Lower lobe of right lung (tissue), 2 donors: ENCODE data around the gene GPSM3. TPM values are rescaled to one million over a fixed set of nuclear protein-coding genes. Genes with fewer than 3 reads are reported as not detected.

ENCODE experiments used
- ATAC-seq, 2 donors: fragments of 200-7000 bp; cut with Tn5 transposase; one replicate each; pipeline ENCODE4 v1.9.1; 2020 to 2022; ENCODE audit warnings: mild to moderate bottlenecking in 2 of 2, moderate library complexity in 2 of 2
- DNase-seq: peaks from one replicate; pipeline ENCODE4 v3.0.0-alpha.2; 2020
- H3K27ac ChIP-seq: fragments of 200-600 bp; one replicate; pipeline ENCODE4 v1.8.0; 2022
- H3K27me3 ChIP-seq: fragments of 200-600 bp; one replicate; pipeline ENCODE4 v1.8.0; 2022; ENCODE audit warnings: low read depth
- H3K36me3 ChIP-seq: fragments of 200-600 bp; one replicate; pipeline ENCODE4 v1.8.0; 2022; ENCODE audit warnings: mild to moderate bottlenecking
- H3K4me1 ChIP-seq: fragments of 200-600 bp; one replicate; pipeline ENCODE4 v1.8.0; 2022
- H3K4me3 ChIP-seq: fragments of 200-600 bp; one replicate; pipeline ENCODE4 v1.8.0; 2022; ENCODE audit warnings: mild to moderate bottlenecking
- H3K9me3 ChIP-seq: fragments of 200-600 bp; one replicate; pipeline ENCODE4 v1.8.0; 2022
- CTCF ChIP-seq: fragments of 200-600 bp; IDR thresholded peaks from one replicate; pipeline ENCODE4 v1.8.0; 2022; ENCODE audit warnings: antibody characterized with exemption, mild to moderate bottlenecking
- intact Hi-C: fragments of 100-400 bp; cut with DNase I; formaldehyde crosslinking; loops from one replicate; pipeline ENCODE4 v1.11.0; 2022
- total RNA-seq: library from RNA; stranded (reverse); fragmentation: NEBNext Ultra II Directional; extraction: Animal tissue kit (Norgen Biotek cat#: 25700); gene quantifications from one replicate; pipeline ENCODE4 v1.2.1, GENCODE V29; 2021
- donor health status: DM: no; HTN: yes; CAD: no; lungs with severe emphysema.

Gene GPSM3
- total RNA-seq, 1 donor from 2014 or later = 76.2 TPM

DNA sequence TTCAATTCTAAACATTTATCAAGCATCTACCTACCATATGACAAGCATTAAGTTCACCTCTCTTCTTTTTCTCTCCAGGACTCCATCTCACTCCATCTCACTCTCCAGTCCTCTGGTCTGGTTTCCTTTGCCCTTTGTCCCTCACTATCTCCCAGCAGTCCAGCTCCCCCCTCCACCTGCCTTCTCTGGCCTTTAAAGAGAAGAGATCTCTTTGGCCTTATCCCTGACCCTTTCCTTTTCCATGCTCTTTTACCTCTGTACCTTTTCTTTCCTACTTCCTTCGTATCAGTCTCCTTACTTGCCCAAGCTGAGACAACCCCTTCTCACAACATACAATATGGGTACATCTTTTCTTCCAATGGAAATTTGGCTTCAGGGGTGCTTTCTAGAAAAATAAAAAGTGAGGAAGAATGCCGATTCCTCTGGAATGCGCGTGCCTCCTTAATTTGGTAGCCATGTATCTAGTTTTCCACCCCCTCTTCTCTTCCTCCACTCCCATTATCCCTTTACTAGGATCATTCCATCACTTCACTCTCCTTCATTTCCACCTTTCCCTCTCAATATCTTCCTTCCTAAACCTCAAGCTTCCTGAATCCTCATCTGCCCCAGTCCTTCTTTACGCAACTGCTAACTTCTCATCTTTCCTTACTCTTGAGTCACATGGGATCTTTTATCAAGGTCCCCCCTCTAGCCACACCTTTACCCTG, 15.8 kb downstream of the GPSM3 start:
- no peaks in the 10 kb centered on the region for H3K27me3 ChIP-seq
- TF ChIP-seq CTCF = no peak
- DNase-seq (no peak), ATAC-seq (peak in 1 of 2 donors; percentile 0)
- peaks cover 45% of the 10 kb centered on the region for H3K4me1 ChIP-seq
- no peaks in the 10 kb centered on the region for H3K9me3 ChIP-seq
- H3K27ac ChIP-seq = peak overlapping the region; percentile 94
- peaks cover 22% of the 10 kb centered on the region for H3K36me3 ChIP-seq
- H3K4me3 ChIP-seq = peak overlapping the region; percentile 76
- intact Hi-C loops = no loop called here

DNA sequence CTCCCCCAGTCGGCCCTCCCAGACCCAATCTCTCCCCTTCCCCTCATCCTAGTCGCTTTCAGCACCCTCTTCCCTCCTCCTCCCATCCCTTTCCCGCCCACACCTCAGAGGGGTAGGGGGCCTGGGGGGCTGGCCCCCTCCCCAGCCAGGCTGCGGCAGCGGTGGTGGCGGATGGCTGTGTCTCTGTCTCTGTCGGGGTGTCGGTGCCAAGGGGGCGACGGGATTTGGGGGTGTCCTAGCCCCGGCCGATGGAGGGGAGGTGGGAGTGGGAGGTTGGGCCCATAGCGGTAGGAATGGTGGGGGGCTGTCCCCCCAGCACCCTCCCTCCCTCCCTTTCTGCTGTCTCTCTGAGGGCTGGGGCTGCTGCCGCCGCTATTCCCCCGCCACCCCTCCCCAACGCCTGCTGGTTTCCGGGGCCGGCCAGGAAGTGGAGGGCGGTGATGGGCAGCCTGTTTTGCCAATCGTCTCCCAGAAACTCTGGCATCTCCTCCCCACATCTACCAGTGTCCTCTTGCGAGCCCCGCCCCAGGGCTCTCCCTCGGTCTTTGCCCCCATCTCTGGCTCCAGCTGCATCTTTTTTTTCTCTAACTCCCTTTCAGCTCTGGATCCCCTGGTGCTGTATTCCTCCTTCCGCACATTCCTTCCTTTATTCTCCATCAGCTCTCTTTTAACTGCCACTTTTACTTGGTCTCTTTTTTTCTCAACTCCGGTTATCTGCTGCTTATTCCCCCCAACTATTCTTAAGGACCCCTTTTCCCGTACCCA, 16.6 kb downstream of the GPSM3 start, which contains the start of gene AGPAT1:
AGPAT1 (minus strand) TSS at position 374 of the 765 bp plus-strand sequence. CDS start 4,588 bp downstream, outside the sequence.
- peak; percentile 78 to 82 for ATAC-seq
- Histone ChIP-seq H3K4me3 (peak within 1 kb of the TSS; percentile 76), H3K36me3 (peaks cover 17% of the 10 kb centered on the region), H3K4me1 (peaks cover 45% of the 10 kb centered on the region), H3K9me3 (no peaks in the 10 kb centered on the region), H3K27ac (peak within 1 kb of the TSS; percentile 94), H3K27me3 (no peaks in the 10 kb centered on the region)
- intact Hi-C loops = no loop called here
- TF ChIP-seq CTCF = no peak
- DNase-seq = peak; percentile 96

DNA sequence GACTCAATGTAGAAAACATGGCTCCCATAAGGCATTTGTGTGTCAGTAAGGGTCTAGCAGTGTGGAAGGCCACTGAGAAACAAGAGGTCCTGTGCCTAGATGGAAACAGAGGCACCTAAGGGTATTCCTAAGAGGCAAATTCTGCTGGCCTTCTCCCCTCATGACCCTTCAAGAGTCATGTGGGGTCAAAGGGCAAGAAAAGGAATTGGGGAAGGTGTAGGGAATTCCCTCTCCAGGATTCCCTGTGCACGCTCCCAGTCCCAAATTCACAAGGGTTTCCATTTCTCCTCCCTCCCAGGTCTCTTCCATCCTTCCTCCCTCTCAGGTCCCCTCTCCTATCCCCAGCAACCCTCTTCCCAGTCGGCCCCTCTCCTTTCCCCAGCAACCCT, 17.1 kb downstream of the GPSM3 start:
- peaks cover 45% of the 10 kb centered on the region for H3K4me1 ChIP-seq
- peak overlapping the region; percentile 94 for H3K27ac ChIP-seq

GRCh38 chr6:32174416-32174815, 18.0 kb downstream of the GPSM3 start:
- Histone ChIP-seq H3K36me3 (peaks cover 17% of the 10 kb centered on the region), H3K4me1 (peaks cover 37% of the 10 kb centered on the region), H3K9me3 (no peaks in the 10 kb centered on the region), H3K4me3 (no peak overlapping the region), H3K27me3 (no peaks in the 10 kb centered on the region), H3K27ac (no peak overlapping the region)
- DNase-seq (no peak), ATAC-seq (no peak)
- no peak for TF ChIP-seq CTCF
- intact Hi-C loops = no loop called here

More for the DNA sequence above, 17.1 kb downstream of the GPSM3 start:
- TF ChIP-seq CTCF = no peak
- DNase-seq (no peak), ATAC-seq (no peak)
- Histone ChIP-seq H3K4me3 (peak overlapping the region; percentile 76), H3K9me3 (no peaks in the 10 kb centered on the region), H3K27me3 (no peaks in the 10 kb centered on the region), H3K36me3 (peaks cover 17% of the 10 kb centered on the region)
- intact Hi-C loops = no loop called here

DNA sequence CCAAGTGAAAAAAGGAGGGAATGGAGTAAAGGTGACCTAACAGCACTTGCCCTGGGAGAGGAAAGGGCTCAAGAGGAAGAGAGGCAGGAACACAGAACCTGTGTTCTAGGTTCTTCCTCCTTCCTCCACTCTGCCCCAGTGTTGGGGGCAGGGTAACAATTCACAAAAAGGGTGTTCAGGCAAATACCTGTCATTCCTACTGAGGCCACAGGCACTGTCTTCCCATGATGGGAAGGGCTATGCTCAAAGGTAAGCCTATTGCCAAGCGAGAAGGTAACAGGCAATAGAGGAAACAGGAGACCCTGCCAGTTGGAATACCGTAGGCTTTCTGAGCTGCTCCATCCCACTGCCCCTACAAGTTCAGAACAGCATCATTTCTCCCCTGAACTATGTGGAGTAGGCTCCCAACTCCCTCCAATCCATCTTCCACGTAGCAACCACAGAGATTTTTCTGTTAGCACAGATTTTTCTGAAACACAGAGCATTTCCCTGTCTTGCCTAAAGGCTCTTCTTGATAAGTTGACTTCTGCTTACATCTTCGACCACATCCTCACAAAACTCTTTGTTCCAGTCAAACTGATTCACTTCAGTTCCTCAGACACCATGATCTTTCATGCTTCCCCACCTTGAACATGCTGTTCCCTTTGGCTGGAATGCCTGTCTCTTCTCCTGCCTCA, 19.3 kb downstream of the GPSM3 start:
- TF ChIP-seq CTCF = no peak
- DNase-seq (no peak), ATAC-seq (no peak)
- Histone ChIP-seq H3K27me3 (no peaks in the 10 kb centered on the region), H3K27ac (no peak overlapping the region), H3K4me1 (peaks cover 29% of the 10 kb centered on the region), H3K9me3 (no peaks in the 10 kb centered on the region), H3K36me3 (peaks cover 26% of the 10 kb centered on the region), H3K4me3 (no peak overlapping the region)
- intact Hi-C loops = no loop called here
